Activated CD4-positive, alpha-beta memory T cell treated with anti-CD3 and anti-CD28 coated beads for 36 hours (primary cell): ENCODE results near the gene ZNF212. TPM values are rescaled to one million over a fixed set of nuclear protein-coding genes. Genes with fewer than 3 reads are reported as not detected.
"Not testable (repeated sequence)": the region's sequence is repeated elsewhere in the genome, so short reads cannot be mapped to it uniquely, and the experiment has no call there.

ENCODE experiments used
- CTCF ChIA-PET: fragments of 350-600 bp; sonication (Branson Sonifier 250); formaldehyde crosslinking; loops from one replicate; lab custom pipeline; 2021; ENCODE audit warnings: antibody characterized with exemption, inconsistent platforms; lab: Charles Lee
- POLR2A ChIA-PET: fragments of 350-600 bp; sonication (Branson Sonifier 250); formaldehyde crosslinking; loops from one replicate; lab custom pipeline; 2021; ENCODE audit warnings: antibody characterized with exemption; lab: Charles Lee
- DNase-seq: peaks from one replicate; pipeline ENCODE4 v3.0.0-alpha.2; 2020
- H3K27ac Mint-ChIP-seq: one replicate; pipeline ENCODE4 v1.8.0; 2021; ENCODE audit warnings: mixed read lengths
- H3K27me3 Mint-ChIP-seq: one replicate; pipeline ENCODE4 v1.8.0; 2021; ENCODE audit warnings: mixed read lengths
- H3K36me3 Mint-ChIP-seq: one replicate; pipeline ENCODE4 v1.8.0; 2021; ENCODE audit warnings: mixed read lengths
- H3K4me1 Mint-ChIP-seq: one replicate; pipeline ENCODE4 v1.8.0; 2021; ENCODE audit warnings: low read depth, mixed read lengths
- H3K4me3 Mint-ChIP-seq: one replicate; pipeline ENCODE4 v1.8.0; 2021; ENCODE audit warnings: mild to moderate bottlenecking, mixed read lengths
- H3K9me3 Mint-ChIP-seq: one replicate; pipeline ENCODE4 v1.8.0; 2021; ENCODE audit warnings: mixed read lengths
- intact Hi-C: fragments of 100-400 bp; cut with micrococcal nuclease; formaldehyde crosslinking; loops from one replicate; pipeline ENCODE4 v1.15.1; 2023
- total RNA-seq, 2 experiments: library from RNA; stranded (reverse); gene quantifications; one replicate each; pipeline ENCODE4 v1.2.3, GENCODE V29; 2021

The ZNF212 gene
- total RNA-seq, 2 experiments from 2014 or later: 21.5 to 21.9 TPM

DNA sequence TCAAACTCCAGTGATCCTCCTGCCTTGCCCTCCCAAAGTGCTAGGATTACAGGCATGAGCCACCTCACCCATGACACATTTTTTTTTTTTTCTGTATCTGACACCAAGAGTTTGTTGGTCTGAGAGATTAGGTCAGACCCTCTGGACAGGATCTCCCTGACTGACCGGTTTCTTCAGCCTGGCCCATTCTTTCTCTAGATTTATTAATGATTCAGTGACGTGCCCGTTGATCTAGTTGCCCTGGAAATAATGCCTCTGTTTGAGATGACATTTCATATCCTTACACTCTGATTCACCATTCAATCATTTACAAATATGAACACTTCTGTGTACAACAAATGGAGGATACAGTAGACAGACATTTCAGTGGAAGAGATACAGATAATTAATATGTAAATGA is 1.4 kb upstream of the ZNF212 start:
- ChIA-PET POLR2A (no interaction called here), CTCF (interaction anchor here (1.1 to 1.9 kb wide), 4 partner anchors 10 to 46 kb away, joined by 3 to 5 read pairs (median 4); partner anchors contain the start of gene ZNF783)
- Mint-ChIP-seq H3K27ac (peak overlapping the region; percentile 67), H3K27me3 (peaks cover 11% of the 10 kb centered on the region), H3K36me3 (peaks cover 16% of the 10 kb centered on the region), H3K4me1 (peaks cover 40% of the 10 kb centered on the region), H3K4me3 (peak overlapping the region; percentile 94), H3K9me3 (peaks cover 8% of the 10 kb centered on the region)
- no peak for DNase-seq
- intact Hi-C loops: loop anchor here (1.0 to 2.0 kb wide), 4 partner anchors 8 to 147 kb away; partner anchors contain the start of genes ZNF425 and ZNF786

DNA sequence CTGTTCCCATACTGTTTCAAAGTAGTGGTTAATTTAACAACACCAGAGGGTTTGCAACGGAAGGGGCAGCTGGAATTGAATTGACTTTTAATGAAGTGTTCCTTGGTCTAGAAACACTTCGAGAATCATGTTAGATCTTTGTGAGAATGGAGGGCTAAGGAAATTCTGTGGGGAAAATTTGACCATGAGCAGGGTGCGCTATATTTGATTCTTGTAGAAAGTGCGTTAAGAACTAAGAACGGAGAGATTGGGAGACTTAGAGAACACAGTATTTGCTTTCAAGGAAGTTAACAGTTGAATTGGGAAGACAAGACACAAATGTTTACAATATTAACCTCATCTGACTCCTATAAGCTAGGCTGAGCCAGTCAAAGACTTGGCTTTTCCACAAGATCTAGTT is 1.2 kb downstream of the ZNF212 start:
- peak overlapping the region; percentile 94 for H3K4me3 Mint-ChIP-seq
- H3K27me3 Mint-ChIP-seq: peaks cover 6% of the 10 kb centered on the region
- intact Hi-C loops: no loop called here
- CTCF ChIA-PET: interaction anchor here (0.9 to 2.9 kb wide), 5 partner anchors 21 to 166 kb away, joined by 3 to 10 read pairs (median 4); partner anchors contain the start of genes ZNF282 and ZNF783
- DNase-seq: no peak
- POLR2A ChIA-PET: interaction anchor here (0.7 to 2.8 kb wide), 2 partner anchors 8 to 21 kb away, joined by 3 to 9 read pairs; partner anchors contain the start of gene ZNF783
- peaks cover 8% of the 10 kb centered on the region for H3K9me3 Mint-ChIP-seq
- H3K27ac Mint-ChIP-seq: peak overlapping the region; percentile 90
- H3K36me3 Mint-ChIP-seq: peaks cover 20% of the 10 kb centered on the region
- peaks cover 52% of the 10 kb centered on the region for H3K4me1 Mint-ChIP-seq

- ChIA-PET POLR2A (interaction anchor here (0.6 to 2.8 kb wide), 3 partner anchors 12 to 227 kb away, joined by 3 to 9 read pairs (median 5); partner anchors contain the start of gene ZNF783), CTCF (interaction anchor here (1.0 to 2.9 kb wide), 4 partner anchors 20 to 95 kb away, joined by 4 to 10 read pairs (median 6); partner anchors contain the start of genes ZNF282, ZNF398 and ZNF783)
- Mint-ChIP-seq H3K27ac (peak overlapping the region; percentile 49), H3K4me3 (peak overlapping the region; percentile 48), H3K4me1 (peaks cover 55% of the 10 kb centered on the region), H3K27me3 (peaks cover 4% of the 10 kb centered on the region), H3K9me3 (peaks cover 8% of the 10 kb centered on the region), H3K36me3 (peaks cover 23% of the 10 kb centered on the region)
- no peak for DNase-seq
- intact Hi-C loops: no loop called here
Measured at GRCh38 chr7:149241696-149242095, 2.2 kb downstream of the ZNF212 start.

DNA sequence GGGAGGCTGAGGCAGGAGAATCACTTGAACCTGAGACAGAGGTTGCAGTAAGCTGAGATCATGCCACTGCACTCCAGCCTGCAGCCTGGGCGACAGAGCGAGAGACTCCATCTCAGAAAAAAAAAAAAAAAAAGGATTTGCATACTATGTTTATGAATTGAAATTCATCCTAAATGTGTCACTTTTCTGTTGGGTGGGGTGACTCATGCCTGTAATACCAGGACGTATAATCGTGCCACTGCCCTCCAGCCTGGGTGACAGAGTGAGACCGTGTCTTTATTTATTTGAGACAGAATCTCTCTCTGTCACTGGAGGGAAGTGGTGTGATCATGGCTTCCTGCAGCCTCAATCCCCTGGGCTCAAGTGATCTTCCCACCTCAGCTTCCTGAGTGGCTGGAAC is 5.8 kb downstream of the ZNF212 start:
- ChIA-PET POLR2A (interaction anchor here (0.7 to 6.1 kb wide), 7 partner anchors 16 to 377 kb away, joined by 3 to 62 read pairs (median 5); partner anchors contain the start of genes ZNF282 and ZNF783), CTCF (interaction anchor here (1.5 to 2.2 kb wide), 2 partner anchors 16 to 35 kb away, joined by 5 to 6 read pairs; partner anchors contain the start of gene ZNF783)
- Mint-ChIP-seq H3K27ac (peak overlapping the region; percentile 91), H3K9me3 (peaks cover 8% of the 10 kb centered on the region), H3K4me1 (peaks cover 66% of the 10 kb centered on the region), H3K4me3 (peak overlapping the region; percentile 43), H3K36me3 (peaks cover 30% of the 10 kb centered on the region), H3K27me3 (no peaks in the 10 kb centered on the region)
- peak; percentile 82 for DNase-seq
- intact Hi-C loops: loop anchor here (1.0 to 5.0 kb wide), 6 partner anchors 16 to 377 kb away; partner anchors contain the start of gene ZNF398

DNA sequence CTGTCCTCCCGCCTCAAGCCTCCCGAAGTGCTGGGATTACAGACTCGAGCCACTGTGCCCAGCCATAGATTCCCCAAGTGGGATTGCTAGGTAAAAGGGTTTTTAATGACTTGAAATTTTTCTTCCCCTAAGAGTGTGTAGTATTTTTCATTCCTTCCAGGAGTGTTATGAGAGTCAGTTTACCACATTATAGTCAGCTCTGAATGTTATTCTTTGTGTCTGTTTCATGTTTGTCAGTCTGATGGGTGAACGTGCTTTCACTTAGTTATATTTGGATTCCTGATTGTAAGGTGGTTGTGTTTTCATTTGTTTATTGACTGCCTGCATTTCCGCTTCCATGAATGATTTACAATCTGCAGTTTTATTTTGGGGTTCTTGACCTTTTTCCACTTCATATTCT is 6.3 kb downstream of the ZNF212 start:
- peaks cover 64% of the 10 kb centered on the region for H3K4me1 Mint-ChIP-seq
- H3K9me3 Mint-ChIP-seq: peaks cover 8% of the 10 kb centered on the region
- peaks cover 32% of the 10 kb centered on the region for H3K36me3 Mint-ChIP-seq
- peak overlapping the region; percentile 91 for H3K27ac Mint-ChIP-seq
- DNase-seq: no peak
- peak overlapping the region; percentile 43 for H3K4me3 Mint-ChIP-seq
- no peaks in the 10 kb centered on the region for H3K27me3 Mint-ChIP-seq
- intact Hi-C loops: loop anchor here (1.0 to 5.0 kb wide), 6 partner anchors 16 to 377 kb away; partner anchors contain the start of gene ZNF398
- POLR2A ChIA-PET: interaction anchor here (1.0 to 6.1 kb wide), 5 partner anchors 16 to 377 kb away, joined by 3 to 62 read pairs (median 7); partner anchors contain the start of genes ZNF282 and ZNF783
- CTCF ChIA-PET: interaction anchor here (0.7 to 2.2 kb wide), 3 partner anchors 16 to 50 kb away, joined by 3 to 6 read pairs (median 5); partner anchors contain the start of gene ZNF783

DNA sequence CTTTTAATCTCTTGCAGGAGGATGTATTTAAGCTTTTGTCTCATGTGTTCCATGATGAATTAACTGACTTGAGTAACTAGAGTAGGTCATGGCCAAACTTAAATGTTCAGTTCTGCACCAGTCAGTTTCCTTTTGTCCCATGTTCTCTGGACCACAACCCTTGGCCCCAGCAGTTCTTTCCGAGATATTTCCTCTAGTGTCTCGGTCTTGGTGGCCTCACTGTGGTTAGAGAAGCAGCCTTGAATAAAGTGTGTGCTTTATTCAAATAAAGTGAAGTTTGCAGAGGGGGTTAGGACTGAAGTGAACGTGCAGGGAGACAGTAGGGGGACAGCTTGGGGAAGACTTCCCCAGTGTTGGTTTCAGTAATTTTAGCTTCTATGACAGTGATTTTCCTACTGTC is 9.3 kb downstream of the ZNF212 start:
- H3K36me3 Mint-ChIP-seq: peaks cover 30% of the 10 kb centered on the region
- H3K27me3 Mint-ChIP-seq: no peaks in the 10 kb centered on the region
- peak; percentile 67 for DNase-seq
- H3K27ac Mint-ChIP-seq: peak overlapping the region; percentile 91
- ChIA-PET POLR2A (interaction anchor here (1.3 to 6.1 kb wide), 4 partner anchors 8 to 173 kb away, joined by 3 to 62 read pairs (median 8); partner anchors contain the start of gene ZNF783), CTCF (interaction anchor here (1.2 to 3.9 kb wide), 4 partner anchors 13 to 53 kb away, joined by 4 to 32 read pairs (median 7); partner anchors contain the start of genes ZNF282 and ZNF783)
- H3K4me3 Mint-ChIP-seq: peak overlapping the region; percentile 34
- H3K4me1 Mint-ChIP-seq: peaks cover 51% of the 10 kb centered on the region
- intact Hi-C loops: loop anchor here (1.0 to 5.0 kb wide), 4 partner anchors 9 to 374 kb away; partner anchors contain the start of genes ZNF212 and ZNF398
- no peaks in the 10 kb centered on the region for H3K9me3 Mint-ChIP-seq

- Mint-ChIP-seq H3K36me3 (peaks cover 27% of the 10 kb centered on the region), H3K27ac (peak overlapping the region; percentile 54), H3K4me1 (peaks cover 44% of the 10 kb centered on the region)
- DNase-seq, intact Hi-C loops, H3K9me3 Mint-ChIP-seq, H3K4me3 Mint-ChIP-seq, H3K27me3 Mint-ChIP-seq: not testable (repeated sequence)
- ChIA-PET CTCF (interaction anchor here (1.4 to 3.9 kb wide), 2 partner anchors 12 to 17 kb away, joined by 3 to 32 read pairs; partner anchors contain the start of gene ZNF783), POLR2A (interaction anchor here (0.6 to 6.1 kb wide), 2 partner anchors 11 to 93 kb away, joined by 3 to 62 read pairs; partner anchors contain the start of gene ZNF783)
Measured at GRCh38 chr7:149250151-149250550, 10.7 kb downstream of the ZNF212 start.

- ChIA-PET POLR2A (interaction anchor here (1.5 kb wide), 1 partner anchor 10 kb away, joined by 5 read pairs; the partner anchor contains the start of gene ZNF783), CTCF (interaction anchor here (1.0 kb wide), 1 partner anchor 10 kb away, joined by 3 read pairs; the partner anchor contains the start of gene ZNF783)
- intact Hi-C loops, H3K4me3 Mint-ChIP-seq, H3K27me3 Mint-ChIP-seq, H3K27ac Mint-ChIP-seq, H3K9me3 Mint-ChIP-seq, DNase-seq: not testable (repeated sequence)
- H3K36me3 Mint-ChIP-seq: peaks cover 30% of the 10 kb centered on the region
- peaks cover 34% of the 10 kb centered on the region for H3K4me1 Mint-ChIP-seq
Measured at GRCh38 chr7:149251518-149251917, 12.1 kb downstream of the ZNF212 start.

- H3K9me3 Mint-ChIP-seq: no peaks in the 10 kb centered on the region
- no peak overlapping the region for H3K27ac Mint-ChIP-seq
- POLR2A ChIA-PET: interaction anchor here (1.5 to 2.3 kb wide), 2 partner anchors 9 to 23 kb away, joined by 5 to 8 read pairs; partner anchors contain the start of gene ZNF783
- H3K4me3 Mint-ChIP-seq: no peak overlapping the region
- intact Hi-C loops: no loop called here
- H3K4me1 Mint-ChIP-seq: peaks cover 36% of the 10 kb centered on the region
- DNase-seq: no peak
- CTCF ChIA-PET: no interaction called here
- H3K36me3 Mint-ChIP-seq: peaks cover 30% of the 10 kb centered on the region
- no peaks in the 10 kb centered on the region for H3K27me3 Mint-ChIP-seq
Measured at GRCh38 chr7:149252378-149252777, 12.9 kb downstream of the ZNF212 start.

DNA sequence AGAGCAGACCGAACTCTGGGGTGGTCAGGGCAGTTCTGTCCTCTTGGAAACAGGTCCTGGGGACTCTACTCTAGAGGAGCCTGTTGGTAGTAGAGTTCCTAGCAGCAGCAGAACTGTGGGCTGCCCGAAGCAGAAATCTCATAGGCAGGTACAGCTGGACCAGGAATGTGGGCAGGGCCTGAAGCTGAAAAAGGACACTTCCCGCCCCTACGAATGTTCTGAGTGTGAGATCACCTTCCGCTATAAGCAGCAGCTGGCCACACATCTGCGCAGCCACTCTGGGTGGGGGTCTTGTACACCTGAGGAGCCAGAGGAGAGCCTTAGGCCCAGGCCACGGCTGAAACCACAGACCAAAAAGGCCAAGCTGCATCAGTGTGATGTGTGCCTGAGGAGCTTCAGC is 14.2 kb downstream of the ZNF212 start:
- no peak overlapping the region for H3K27ac Mint-ChIP-seq
- H3K36me3 Mint-ChIP-seq: peaks cover 26% of the 10 kb centered on the region
- H3K4me1 Mint-ChIP-seq: peaks cover 23% of the 10 kb centered on the region
- intact Hi-C loops: no loop called here
- ChIA-PET POLR2A (interaction anchor here (2.3 kb wide), 1 partner anchor 25 kb away, joined by 8 read pairs; no protein-coding TSS in a partner anchor), CTCF (interaction anchor here (1.0 to 1.1 kb wide), 2 partner anchors 8 to 31 kb away, joined by 3 to 4 read pairs; no protein-coding TSS in a partner anchor)
- DNase-seq: no peak
- no peaks in the 10 kb centered on the region for H3K9me3 Mint-ChIP-seq
- H3K4me3 Mint-ChIP-seq: no peak overlapping the region
- no peaks in the 10 kb centered on the region for H3K27me3 Mint-ChIP-seq

DNA sequence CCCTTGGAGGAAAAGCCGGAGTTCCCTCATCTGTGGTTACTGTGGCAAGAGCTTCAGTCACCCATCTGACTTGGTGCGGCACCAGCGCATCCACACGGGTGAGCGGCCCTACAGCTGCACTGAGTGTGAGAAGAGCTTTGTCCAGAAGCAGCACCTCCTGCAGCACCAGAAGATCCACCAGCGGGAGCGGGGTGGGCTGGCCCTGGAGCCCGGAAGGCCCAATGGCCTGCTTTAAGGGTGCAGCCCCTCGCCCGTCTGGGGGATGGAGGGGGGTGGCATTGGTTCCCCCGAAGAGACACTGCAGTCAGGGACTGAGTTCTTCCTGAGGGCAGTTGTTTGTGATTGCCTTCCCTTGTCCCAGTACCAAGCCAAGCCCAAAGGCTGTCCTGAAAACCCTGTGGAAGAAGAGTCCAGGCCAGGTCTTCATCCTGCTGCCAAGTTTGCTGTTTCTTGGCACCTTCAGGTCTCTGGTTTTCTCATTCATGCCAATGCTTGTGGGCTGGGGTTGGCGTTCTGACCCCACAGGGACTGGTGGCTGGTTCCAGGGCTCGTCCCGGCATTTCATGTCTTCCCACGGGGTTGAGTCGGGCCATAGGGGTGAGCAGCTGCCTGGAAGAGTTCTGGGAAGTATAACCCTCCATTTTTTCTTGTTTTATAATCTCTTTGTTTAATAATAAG is 14.9 kb downstream of the ZNF212 start:
- no peak for DNase-seq
- intact Hi-C loops: no loop called here
- peaks cover 26% of the 10 kb centered on the region for H3K36me3 Mint-ChIP-seq
- H3K9me3 Mint-ChIP-seq: no peaks in the 10 kb centered on the region
- ChIA-PET POLR2A (interaction anchor here (2.3 kb wide), 1 partner anchor 25 kb away, joined by 8 read pairs; no protein-coding TSS in a partner anchor), CTCF (no interaction called here)
- no peak overlapping the region for H3K4me3 Mint-ChIP-seq
- no peak overlapping the region for H3K27ac Mint-ChIP-seq
- no peaks in the 10 kb centered on the region for H3K27me3 Mint-ChIP-seq
- H3K4me1 Mint-ChIP-seq: peaks cover 18% of the 10 kb centered on the region
